ENCODE results near the gene SMAD3. TPM values are rescaled to one million over a fixed set of nuclear protein-coding genes. Genes with fewer than 3 reads are reported as not detected.

The SMAD3 gene
- total and polyA plus RNA-seq, 10 of the 15 experiments (the other 5 are each of a cell fraction or from before 2014, with no cell fraction given), result 5.6 to 43.2 (median 16.0) TPM

- no peak for TF ChIP-seq ZNF24 (IDR thresholded peaks at IDR 0.05)
- no peak for TF ChIP-seq NBN (IDR thresholded peaks at IDR 0.05)
- TF ChIP-seq CBX5 (IDR thresholded peaks at IDR 0.05; ENCODE audit: low read depth), result no peak
- TF ChIP-seq ESRRA (IDR thresholded peaks at IDR 0.05; ENCODE audit: low read length), result no peak
Measured at GRCh38 chr15:67030036-67030762, 35.2 kb upstream of the SMAD3 start (continued).

DNA sequence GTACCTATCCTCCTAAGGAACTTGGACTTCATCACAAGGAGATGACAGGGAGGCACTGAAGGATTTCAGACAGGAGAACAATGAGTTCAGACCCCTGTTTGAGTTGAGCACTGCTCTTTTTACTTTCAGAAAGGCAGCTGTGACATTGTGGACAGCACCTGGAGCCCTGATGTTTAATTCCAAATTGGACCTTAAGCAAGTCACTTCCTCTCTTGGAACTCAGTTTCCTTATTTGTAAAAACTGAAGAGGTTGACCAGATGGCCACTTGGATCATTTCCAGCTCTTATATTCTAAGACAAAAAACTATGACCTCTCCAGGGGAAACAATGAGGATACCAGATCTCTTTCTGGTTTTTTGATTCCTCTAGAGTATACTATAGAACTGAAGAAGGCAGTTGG, 34.1 kb upstream of the SMAD3 start:
- no peaks in the 10 kb centered on the region for H3K4me1 ChIP-seq (ENCODE audit: control insufficient read depth, insufficient read depth, low read length)
- H3K36me3 ChIP-seq (ENCODE audit: control insufficient read depth in 2 of 2, insufficient read depth in 2 of 2, low read length in 1 of 2), result no peaks in the 10 kb centered on the region; a peak in 1 of 4 replicates
- FAIRE-seq, result no peak
- ChIA-PET POLR2A (no interaction called here), SMC1A (ENCODE audit: uncharacterized antibody, unreplicated experiment) (interaction anchor here (0.8 to 1.3 kb wide), 6 partner anchors 10 to 71 kb away, joined by 3 to 4 read pairs (median 3); no protein-coding TSS in a partner anchor), CTCF (interaction anchor here (1.4 kb wide), 1 partner anchor 9 kb away, joined by 4 read pairs; no protein-coding TSS in a partner anchor), RAD21 (ENCODE audit: unreplicated experiment) (interaction anchor here (1.9 kb wide), 1 partner anchor 12 kb away, joined by 6 read pairs; no protein-coding TSS in a partner anchor)
- H4K20me1 ChIP-seq (ENCODE audit: control insufficient read depth, insufficient read depth), result no peaks in the 10 kb centered on the region
- BruUV-seq (replicated peaks), result no TSS peak
- no peak for DNase-seq (ENCODE audit: low read depth, low spot score)
- no peaks in the 10 kb centered on the region; the same call in 2 of the 3 replicates for H3K9me3 ChIP-seq (replicated peaks; ENCODE audit: control insufficient read depth, insufficient read depth, low read length)
- intact Hi-C loops (cut with micrococcal nuclease; ENCODE audit: unreplicated experiment), result no loop called here
- no peak overlapping the region for H2AFZ ChIP-seq (ENCODE audit: control insufficient read depth, low read depth, low read length)
- in situ Hi-C loops (cut with MboI), result no loop called here
- H3K27ac ChIP-seq (ENCODE audit: control insufficient read depth, insufficient read depth), result no peak overlapping the region
- H3K4me2 ChIP-seq (ENCODE audit: control insufficient read depth, insufficient read depth), result no peak overlapping the region
- no peak for ATAC-seq
- H3K27me3 ChIP-seq (replicated peaks in 1 of 2; ENCODE audit: control insufficient read depth in 2 of 2, insufficient read depth in 2 of 2, low read length in 1 of 2), result no peaks in the 10 kb centered on the region
- H3K79me2 ChIP-seq (ENCODE audit: control insufficient read depth, insufficient read depth, low read length), result no peaks in the 10 kb centered on the region
- H3K4me3 ChIP-seq, result no peak overlapping the region
- H3K9ac ChIP-seq (ENCODE audit: control insufficient read depth, insufficient read depth, low read length), result no peak overlapping the region
- no peak for TF ChIP-seq ZZZ3 (IDR thresholded peaks at IDR 0.05; ENCODE audit: control insufficient read depth, insufficient read length, low read depth)
- no peak for TF ChIP-seq E4F1 (IDR thresholded peaks at IDR 0.05; ENCODE audit: borderline replicate concordance, partially characterized antibody)
- TF ChIP-seq NFXL1 (IDR thresholded peaks at IDR 0.05; ENCODE audit: borderline replicate concordance), result no peak
- no peak for TF ChIP-seq BACH1 (IDR thresholded peaks at IDR 0.05; ENCODE audit: borderline replicate concordance)
- TF ChIP-seq PML (IDR thresholded peaks at IDR 0.05; ENCODE audit: low read length), result no peak
- TF ChIP-seq CHD1 (IDR thresholded peaks at IDR 0.05; ENCODE audit: low read depth, low read length), result no peak
- TF ChIP-seq SREBF1 (IDR thresholded peaks at IDR 0.05; ENCODE audit: low read length), result no peak
- TF ChIP-seq SMC3 (IDR thresholded peaks at IDR 0.05; ENCODE audit: borderline replicate concordance, low read length), result no peak
- TF ChIP-seq SUZ12 (IDR thresholded peaks at IDR 0.05; ENCODE audit: unreplicated experiment), result no peak
- TF ChIP-seq CREM (IDR thresholded peaks at IDR 0.05; ENCODE audit: low read depth), result no peak
- TF ChIP-seq, protein P1, sequence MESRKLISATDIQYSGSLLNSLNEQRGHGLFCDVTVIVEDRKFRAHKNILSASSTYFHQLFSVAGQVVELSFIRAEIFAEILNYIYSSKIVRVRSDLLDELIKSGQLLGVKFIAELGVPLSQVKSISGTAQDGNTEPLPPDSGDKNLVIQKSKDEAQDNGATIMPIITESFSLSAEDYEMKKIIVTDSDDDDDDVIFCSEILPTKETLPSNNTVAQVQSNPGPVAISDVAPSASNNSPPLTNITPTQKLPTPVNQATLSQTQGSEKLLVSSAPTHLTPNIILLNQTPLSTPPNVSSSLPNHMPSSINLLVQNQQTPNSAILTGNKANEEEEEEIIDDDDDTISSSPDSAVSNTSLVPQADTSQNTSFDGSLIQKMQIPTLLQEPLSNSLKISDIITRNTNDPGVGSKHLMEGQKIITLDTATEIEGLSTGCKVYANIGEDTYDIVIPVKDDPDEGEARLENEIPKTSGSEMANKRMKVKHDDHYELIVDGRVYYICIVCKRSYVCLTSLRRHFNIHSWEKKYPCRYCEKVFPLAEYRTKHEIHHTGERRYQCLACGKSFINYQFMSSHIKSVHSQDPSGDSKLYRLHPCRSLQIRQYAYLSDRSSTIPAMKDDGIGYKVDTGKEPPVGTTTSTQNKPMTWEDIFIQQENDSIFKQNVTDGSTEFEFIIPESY (IDR thresholded peaks at IDR 0.05), result no peak
- no peak for TF ChIP-seq BCLAF1 (IDR thresholded peaks at IDR 0.05)
- TF ChIP-seq KDM1A (IDR thresholded peaks at IDR 0.05; ENCODE audit: borderline replicate concordance), result no peak
- no peak for TF ChIP-seq BMI1 (IDR thresholded peaks at IDR 0.05; ENCODE audit: borderline replicate concordance)
